Natural killer cell (primary cell): ENCODE results near the gene ANK3. TPM values are rescaled to one million over a fixed set of nuclear protein-coding genes. Genes with fewer than 3 reads are reported as not detected.

ENCODE experiments used
- ATAC-seq, 3 donors: fragments of 150-1000 bp in 2 of 3; fragments of 200-7000 bp in 1 of 3; cut with Tn5 transposase; 1 replicate in 1 of 3; 2 replicates in 2 of 3; pipeline ENCODE4 v1.10.0; 2021; ENCODE audit warnings: mild to moderate bottlenecking in 2 of 3, moderate library complexity in 2 of 3
- DNase-seq, 2 donors: peaks; one replicate each; pipeline versions ENCODE4 v3.0.0 to v3.0.0-alpha.2; 2013 to 2021; ENCODE audit warnings: mixed read lengths in 1 of 2
- H3K27ac ChIP-seq: one replicate; pipeline ENCODE4 v1.5.1; 2013; ENCODE audit warnings: mild to moderate bottlenecking, low read length
- H3K27me3 ChIP-seq: one replicate; pipeline ENCODE4 v1.6.1; 2013; ENCODE audit warnings: low read length; ENCODE audit not compliant: control insufficient read depth, insufficient read depth
- H3K36me3 ChIP-seq: one replicate; pipeline ENCODE4 v1.6.1; 2013; ENCODE audit warnings: low read length; ENCODE audit not compliant: control insufficient read depth, insufficient read depth
- H3K4me1 ChIP-seq: one replicate; pipeline ENCODE4 v1.6.1; 2013; ENCODE audit warnings: low read length; ENCODE audit not compliant: control insufficient read depth, insufficient read depth
- H3K4me3 ChIP-seq: one replicate; pipeline ENCODE4 v1.5.1; 2013; ENCODE audit warnings: low read length
- H3K9me3 ChIP-seq: one replicate; pipeline ENCODE4 v1.6.1; 2013; ENCODE audit warnings: low read length; ENCODE audit not compliant: control insufficient read depth, insufficient read depth
- H3K27ac Mint-ChIP-seq, 2 donors: one replicate each; pipeline ENCODE4 v1.8.0; 2022; ENCODE audit warnings: mild to moderate bottlenecking in 2 of 2, mixed read lengths in 2 of 2, moderate library complexity in 1 of 2
- H3K27me3 Mint-ChIP-seq, 2 donors: one replicate each; pipeline ENCODE4 v1.8.0; 2022; ENCODE audit warnings: low read depth in 2 of 2, mixed read lengths in 2 of 2
- H3K36me3 Mint-ChIP-seq: one replicate; pipeline ENCODE4 v1.8.0; 2022; ENCODE audit warnings: mixed read lengths
- H3K4me1 Mint-ChIP-seq, 2 donors: one replicate each; pipeline ENCODE4 v1.8.0; 2022; ENCODE audit warnings: mixed read lengths in 2 of 2
- H3K4me3 Mint-ChIP-seq: one replicate; pipeline ENCODE4 v1.8.0; 2022; ENCODE audit warnings: mild to moderate bottlenecking, moderate library complexity, mixed read lengths
- H3K9me3 Mint-ChIP-seq, 2 donors: one replicate each; pipeline ENCODE4 v1.8.0; 2022; ENCODE audit warnings: mixed read lengths in 2 of 2
- CTCF ChIP-seq: fragments of 200-600 bp; IDR thresholded peaks from one replicate; pipeline ENCODE4 v1.8.0; 2022; ENCODE audit warnings: antibody characterized with exemption
- WGBS: methylation state at CpG from one replicate; pipeline ENCODE4 v1.1.7; 2013; ENCODE audit warnings: missing lambda C conversion rate; ENCODE audit not compliant: insufficient coverage; 5-methylcytosine and 5-hydroxymethylcytosine counted together
- intact Hi-C: fragments of 100-400 bp; cut with micrococcal nuclease; formaldehyde crosslinking; loops from one replicate; pipeline ENCODE4 v1.14.2; 2022
- total RNA-seq, 4 donors: library from RNA; stranded (reverse); fragments of 120-200 nt in 1 of 4; gene quantifications; one replicate each; pipeline versions ENCODE4 v1.2.3 to v1.2.4, GENCODE V29; 2013 to 2022

ANK3 gene
- total RNA-seq, 3 donors from 2014 or later (not counting 1 experiment from before 2014, with no cell fraction given): 4.4 to 12.9 (median 11.4) TPM

GRCh38 chr10:60260321-60260720 is 129.4 kb downstream of the ANK3 start:
- H3K9me3 ChIP-seq: no peaks in the 10 kb centered on the region
- Mint-ChIP-seq H3K4me1 (no peaks in the 10 kb centered on the region), H3K36me3 (no peaks in the 10 kb centered on the region), H3K9me3 (no peaks in the 10 kb centered on the region), H3K27me3 (no peaks in the 10 kb centered on the region), H3K4me3 (no peak overlapping the region), H3K27ac (no peak overlapping the region)
- no peak for TF ChIP-seq CTCF
- ATAC-seq: no peak
- H3K4me3 ChIP-seq: no peak overlapping the region
- H3K4me1 ChIP-seq: no peaks in the 10 kb centered on the region
- no peak overlapping the region for H3K27ac ChIP-seq
- H3K36me3 ChIP-seq: no peaks in the 10 kb centered on the region
- 67% methylated on average over 3 of the region's 3 CpGs for WGBS
- DNase-seq: no peak
- intact Hi-C loops: no loop called here
- H3K27me3 ChIP-seq: no peaks in the 10 kb centered on the region

DNA sequence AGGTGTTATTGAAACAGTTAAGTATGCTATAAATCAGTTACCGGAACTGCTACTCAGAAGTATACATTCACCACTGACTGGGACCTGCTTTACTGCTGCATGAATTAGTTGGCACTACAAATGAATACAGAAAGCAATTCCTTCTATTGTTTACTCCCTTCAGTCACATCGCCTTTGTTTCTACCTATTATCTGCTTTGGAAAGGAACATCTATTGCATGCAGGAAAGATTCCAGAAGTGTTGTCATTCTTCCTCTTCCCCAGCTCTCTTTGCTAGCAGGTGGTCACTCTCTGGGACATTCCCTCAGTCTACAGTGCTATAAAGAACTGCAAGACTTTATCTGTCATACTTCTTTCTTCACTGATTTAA is 131.3 kb downstream of the ANK3 start:
- ATAC-seq (no peak), DNase-seq (no peak)
- Mint-ChIP-seq H3K36me3 (no peaks in the 10 kb centered on the region), H3K9me3 (no peaks in the 10 kb centered on the region), H3K4me3 (no peak overlapping the region), H3K27me3 (no peaks in the 10 kb centered on the region), H3K27ac (no peak overlapping the region), H3K4me1 (no peaks in the 10 kb centered on the region)
- 94% methylated on average over 2 of the region's 2 CpGs for WGBS
- Histone ChIP-seq H3K27ac (no peak overlapping the region), H3K27me3 (no peaks in the 10 kb centered on the region), H3K4me3 (no peak overlapping the region), H3K4me1 (no peaks in the 10 kb centered on the region), H3K36me3 (no peaks in the 10 kb centered on the region), H3K9me3 (no peaks in the 10 kb centered on the region)
- intact Hi-C loops: no loop called here
- TF ChIP-seq CTCF: no peak

- TF ChIP-seq CTCF: no peak
- H3K27me3 Mint-ChIP-seq: no peaks in the 10 kb centered on the region
- no peaks in the 10 kb centered on the region for H3K36me3 Mint-ChIP-seq
- Histone ChIP-seq H3K4me1 (no peaks in the 10 kb centered on the region), H3K4me3 (no peak overlapping the region), H3K27ac (no peak overlapping the region), H3K27me3 (no peaks in the 10 kb centered on the region), H3K9me3 (no peaks in the 10 kb centered on the region), H3K36me3 (no peaks in the 10 kb centered on the region)
- ATAC-seq (no peak), DNase-seq (no peak)
- no peak overlapping the region for H3K4me3 Mint-ChIP-seq
- intact Hi-C loops: no loop called here
- 95% methylated on average over 2 of the region's 3 CpGs for WGBS
- H3K27ac Mint-ChIP-seq: no peak overlapping the region
- no peaks in the 10 kb centered on the region for H3K4me1 Mint-ChIP-seq
- no peaks in the 10 kb centered on the region for H3K9me3 Mint-ChIP-seq
Measured at GRCh38 chr10:60257767-60258428, 131.8 kb downstream of the ANK3 start.

GRCh38 chr10:60254776-60255175 is 134.9 kb downstream of the ANK3 start:
- Histone ChIP-seq H3K27me3 (no peaks in the 10 kb centered on the region), H3K27ac (no peak overlapping the region), H3K4me1 (no peaks in the 10 kb centered on the region), H3K36me3 (no peaks in the 10 kb centered on the region), H3K9me3 (no peaks in the 10 kb centered on the region), H3K4me3 (no peak overlapping the region)
- ATAC-seq (no peak), DNase-seq (no peak)
- Mint-ChIP-seq H3K27me3 (no peaks in the 10 kb centered on the region), H3K36me3 (no peaks in the 10 kb centered on the region), H3K4me1 (no peaks in the 10 kb centered on the region), H3K4me3 (no peak overlapping the region), H3K27ac (no peak overlapping the region), H3K9me3 (no peaks in the 10 kb centered on the region)
- no peak for TF ChIP-seq CTCF
- intact Hi-C loops: no loop called here
